ENCODE measurements around the gene CALHM4. TPM values are rescaled to one million over a fixed set of nuclear protein-coding genes. Genes with fewer than 3 reads are reported as not detected.

The CALHM4 gene
- total RNA-seq, 6 experiments from 2014 or later = not detected

- Histone ChIP-seq H3K4me1 (peaks cover 0 to 4% (median 0%) of the 10 kb centered on the region in 4 donors), H3K36me3 (no peaks in the 10 kb centered on the region), H3K27ac (no peak overlapping the region), H3K4me3 (no peak overlapping the region), H3K9me3 (no peaks in the 10 kb centered on the region), H3K27me3 (no peaks in the 10 kb centered on the region)
- 84% methylated on average over 1 of the region's 1 CpG for WGBS (ENCODE audit: insufficient coverage, low coverage, low lambda C conversion rate, missing lambda C conversion rate)
- TF ChIP-seq POLR2A (IDR thresholded peaks at IDR 0.05) (no peak), CTCF (IDR thresholded peaks at IDR 0.05) (no peak)
- DNase-seq = no peak
- intact Hi-C loops (cut with DNase I) = no loop called here
- ATAC-seq = no peak
Measured at GRCh38 chr6:116556065-116556464, 2.5 kb downstream of the CALHM4 start.

- H3K36me3 ChIP-seq = no peaks in the 10 kb centered on the region
- no peaks in the 10 kb centered on the region for H3K9me3 ChIP-seq
- ATAC-seq (no peak), DNase-seq (no peak)
- intact Hi-C loops (cut with DNase I) = no loop called here
- no peaks in the 10 kb centered on the region for H3K27me3 ChIP-seq
- 65% methylated on average over 4 of the region's 5 CpGs for WGBS (ENCODE audit: insufficient coverage, low coverage, low lambda C conversion rate, missing lambda C conversion rate)
- no peak overlapping the region for H3K27ac ChIP-seq
- peaks cover 0 to 11% (median 0%) of the 10 kb centered on the region in 4 donors for H3K4me1 ChIP-seq
- no peak overlapping the region for H3K4me3 ChIP-seq
- no peak for TF ChIP-seq POLR2A (IDR thresholded peaks at IDR 0.05)
- no peak for TF ChIP-seq CTCF (IDR thresholded peaks at IDR 0.05)
Measured at GRCh38 chr6:116556814-116557415, 3.4 kb downstream of the CALHM4 start.

- TF ChIP-seq CTCF (IDR thresholded peaks at IDR 0.05) = no peak
- no peak for TF ChIP-seq POLR2A (IDR thresholded peaks at IDR 0.05)
- 66% methylated on average over 5 of the region's 5 CpGs for WGBS (ENCODE audit: insufficient coverage, low coverage, low lambda C conversion rate, missing lambda C conversion rate)
- Histone ChIP-seq H3K36me3 (no peaks in the 10 kb centered on the region), H3K4me1 (peaks cover 0 to 11% (median 0%) of the 10 kb centered on the region in 4 donors), H3K9me3 (no peaks in the 10 kb centered on the region), H3K27ac (no peak overlapping the region), H3K27me3 (no peaks in the 10 kb centered on the region), H3K4me3 (no peak overlapping the region)
- intact Hi-C loops (cut with DNase I) = no loop called here
- peak; percentile 46 to 61 (median 52) for ATAC-seq
- DNase-seq = no peak
Measured at GRCh38 chr6:116557893-116558292, 4.3 kb downstream of the CALHM4 start.

DNA sequence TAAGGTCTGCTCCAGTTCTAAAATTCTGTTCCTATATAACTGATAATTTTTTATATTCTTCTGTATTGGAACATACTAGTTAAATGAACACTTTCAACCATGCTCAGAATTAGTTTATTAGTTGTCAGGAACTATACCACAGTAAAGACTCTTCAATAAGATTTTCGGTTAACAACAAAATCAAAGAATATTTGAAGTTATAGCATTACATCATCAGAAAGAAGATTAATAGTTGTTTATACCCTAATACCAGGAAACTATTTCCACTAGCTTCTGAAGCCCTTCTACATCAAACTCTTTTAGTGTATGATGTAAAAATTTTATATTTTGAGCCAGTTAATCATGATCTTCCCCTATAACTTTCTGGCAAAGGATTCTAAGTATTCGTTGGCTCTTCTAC is 6.6 kb downstream of the CALHM4 start:
- no peaks in the 10 kb centered on the region for H3K27me3 ChIP-seq
- intact Hi-C loops (cut with DNase I) = no loop called here
- TF ChIP-seq CTCF (IDR thresholded peaks at IDR 0.05) = no peak
- no peak for TF ChIP-seq POLR2A (IDR thresholded peaks at IDR 0.05)

More for the DNA sequence above, 6.6 kb downstream of the CALHM4 start:
- Histone ChIP-seq H3K36me3 (no peaks in the 10 kb centered on the region), H3K27ac (no peak overlapping the region), H3K4me3 (no peak overlapping the region), H3K4me1 (peaks cover 0 to 11% (median 0%) of the 10 kb centered on the region in 4 donors), H3K9me3 (no peaks in the 10 kb centered on the region)
- no peak for ATAC-seq
- no peak for DNase-seq
- WGBS (ENCODE audit: insufficient coverage, low coverage, low lambda C conversion rate, missing lambda C conversion rate) = 65% methylated on average over 2 of the region's 2 CpGs

Data from right lobe of liver (tissue), 6 donors.